ENCODE measurements around the gene TTC33.

DNA sequence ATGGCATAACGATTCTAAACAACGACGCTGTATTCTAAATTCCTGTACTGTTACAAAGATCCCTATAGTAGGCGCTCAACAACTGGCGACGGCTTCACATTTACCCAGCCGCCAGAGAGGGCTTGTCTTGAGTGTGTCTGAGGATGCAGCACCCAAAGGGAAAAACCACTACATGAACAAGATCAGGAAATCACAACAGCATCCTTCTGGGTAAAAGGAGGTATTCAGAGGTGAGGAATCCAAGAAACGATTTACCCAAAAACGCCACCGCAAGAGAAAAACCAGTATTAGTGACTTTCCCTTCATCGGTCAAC, 711 bp downstream of the TTC33 start:
- TF ChIP-seq, protein P1, sequence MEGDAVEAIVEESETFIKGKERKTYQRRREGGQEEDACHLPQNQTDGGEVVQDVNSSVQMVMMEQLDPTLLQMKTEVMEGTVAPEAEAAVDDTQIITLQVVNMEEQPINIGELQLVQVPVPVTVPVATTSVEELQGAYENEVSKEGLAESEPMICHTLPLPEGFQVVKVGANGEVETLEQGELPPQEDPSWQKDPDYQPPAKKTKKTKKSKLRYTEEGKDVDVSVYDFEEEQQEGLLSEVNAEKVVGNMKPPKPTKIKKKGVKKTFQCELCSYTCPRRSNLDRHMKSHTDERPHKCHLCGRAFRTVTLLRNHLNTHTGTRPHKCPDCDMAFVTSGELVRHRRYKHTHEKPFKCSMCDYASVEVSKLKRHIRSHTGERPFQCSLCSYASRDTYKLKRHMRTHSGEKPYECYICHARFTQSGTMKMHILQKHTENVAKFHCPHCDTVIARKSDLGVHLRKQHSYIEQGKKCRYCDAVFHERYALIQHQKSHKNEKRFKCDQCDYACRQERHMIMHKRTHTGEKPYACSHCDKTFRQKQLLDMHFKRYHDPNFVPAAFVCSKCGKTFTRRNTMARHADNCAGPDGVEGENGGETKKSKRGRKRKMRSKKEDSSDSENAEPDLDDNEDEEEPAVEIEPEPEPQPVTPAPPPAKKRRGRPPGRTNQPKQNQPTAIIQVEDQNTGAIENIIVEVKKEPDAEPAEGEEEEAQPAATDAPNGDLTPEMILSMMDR (IDR thresholded peaks at IDR 0.05; ENCODE audit: insufficient read depth, low read length, poor library complexity, severe bottlenecking): peak; percentile 84
- TF ChIP-seq EZH2phosphoT487 (conservative IDR thresholded peaks at IDR 0.05; ENCODE audit: low read length): no peak

All from SU-DHL-6 (cell line).